K562 (cell line): Measurements from ENCODE around the gene ULK1. TPM values are rescaled to one million over a fixed set of nuclear protein-coding genes. Genes with fewer than 3 reads are reported as not detected.
A peak's percentile ranks its signal among the peaks of the same experiment; 100 is the strongest.

ENCODE experiments used
- ATAC-seq: fragments of 200-7000 bp; cut with Tn5 transposase; 3 replicates; pipeline ENCODE4 v1.9.1; 2020; ENCODE audit warnings: moderate library complexity
- BruUV-seq: library from RNA; stranded (reverse); fragments of 400-500 nt; replicated peaks from 2 replicates; lab custom pipeline; 2021; lab: Mats Ljungman, UMichigan
- CTCF ChIA-PET: fragments of 300-600 bp; formaldehyde crosslinking; extraction: SDS; loops from one replicate; lab custom pipeline; 2021; ENCODE audit warnings: low intra/inter-chr PET ratio; lab: Yijun Ruan, JAX
- POLR2A ChIA-PET: fragments of 300-600, 350-650 bp; sonication (Branson Sonifier 250); formaldehyde crosslinking; extraction: SDS; loops from one replicate; lab custom pipeline; 2021; ENCODE audit warnings: antibody characterized with exemption, inconsistent platforms; lab: Yijun Ruan, JAX
- DNase-seq, 4 experiments: peaks; one replicate each; pipeline versions ENCODE4 v3.0.0 to v3.0.0-alpha.2; 2011 to 2018; ENCODE audit warnings: low spot score in 3 of 4, mixed read lengths in 3 of 4; ENCODE audit errors: extremely low read depth in 1 of 4
- FAIRE-seq: peaks from 2 replicates; lab custom pipeline; 2011; peaks lifted over from hg19 to GRCh38; lab: Jason Lieb, UNC
- H2AFZ ChIP-seq: 2 replicates; pipeline ENCODE4 v1.6.0; 2011; ENCODE audit warnings: low read depth, low read length, control low read depth, inconsistent platforms
- H3K27ac ChIP-seq: fragments of 200-600 bp; 3 replicates; pipeline ENCODE4 v1.8.0; 2011; ENCODE audit warnings: low read depth, mild to moderate bottlenecking, control low read depth, inconsistent platforms, low read length, moderate library complexity, mixed read lengths; ENCODE audit errors: extremely low read depth
- H3K27me3 ChIP-seq, 2 experiments: fragments of 300-600 bp in 1 of 2; 2 replicates in 1 of 2; 3 replicates in 1 of 2; pipeline versions ENCODE4 v1.6.0 to v1.8.0; 2011; ENCODE audit warnings: inconsistent platforms in 2 of 2, low read length in 2 of 2, mild to moderate bottlenecking in 1 of 2, mixed read lengths in 1 of 2, moderate library complexity in 1 of 2; ENCODE audit not compliant: control insufficient read depth in 2 of 2, insufficient read depth in 2 of 2
- H3K36me3 ChIP-seq: fragments of 300-600 bp; 3 replicates; pipeline ENCODE4 v1.8.0; 2011; ENCODE audit warnings: mild to moderate bottlenecking, low read length, inconsistent platforms; ENCODE audit not compliant: control insufficient read depth, insufficient read depth
- H3K4me1 ChIP-seq, 2 experiments: fragments of 200-600 bp in 1 of 2; replicated peaks in 1 of 2; 2 replicates in 1 of 2; 3 replicates in 1 of 2; pipeline versions ENCODE4 v1.5.1 to v1.8.0; 2011; ENCODE audit warnings: inconsistent platforms in 2 of 2, low read length in 2 of 2, mild to moderate bottlenecking in 1 of 2, mixed read lengths in 1 of 2, moderate library complexity in 1 of 2; ENCODE audit not compliant: control insufficient read depth in 2 of 2, insufficient read depth in 2 of 2
- H3K4me2 ChIP-seq: 2 replicates; pipeline ENCODE4 v1.6.1; 2011; ENCODE audit warnings: low read length, control low read depth, inconsistent platforms, mixed read lengths; ENCODE audit not compliant: insufficient read depth
- H3K4me3 ChIP-seq: fragments of 200-600 bp; sonication (generic), shearing (Covaris generic); 2 replicates; pipeline ENCODE4 v1.5.1; 2016; ENCODE audit warnings: control low read depth, inconsistent platforms
- H3K79me2 ChIP-seq: fragments of 200-600 bp; 3 replicates; pipeline ENCODE4 v1.8.0; 2011; ENCODE audit warnings: low read length, inconsistent platforms; ENCODE audit not compliant: control insufficient read depth, insufficient read depth
- H3K9ac ChIP-seq, 2 experiments: 2 replicates each; pipeline versions ENCODE4 v1.6.0 to v1.6.1; 2011; ENCODE audit warnings: low read depth in 2 of 2, low read length in 2 of 2, control low read depth in 1 of 2, inconsistent platforms in 1 of 2, mild to moderate bottlenecking in 1 of 2, mixed read lengths in 1 of 2; ENCODE audit not compliant: insufficient read depth in 1 of 2
- H3K9me1 ChIP-seq: one replicate; pipeline ENCODE4 v1.6.0; 2011; ENCODE audit warnings: inconsistent platforms, mild to moderate bottlenecking, low read length, moderate library complexity; ENCODE audit not compliant: control insufficient read depth, insufficient read depth
- H3K9me3 ChIP-seq: replicated peaks from 2 replicates; pipeline ENCODE4 v1.5.1; 2011; ENCODE audit warnings: low read depth, low read length, inconsistent platforms; ENCODE audit not compliant: control insufficient read depth, insufficient read depth
- H4K20me1 ChIP-seq: replicated peaks from 2 replicates; pipeline ENCODE4 v1.6.1; 2011; ENCODE audit warnings: low read length, inconsistent platforms, mixed read lengths; ENCODE audit not compliant: control insufficient read depth, insufficient read depth
- BCOR ChIP-seq: fragments of 450-650 bp; IDR thresholded peaks from 2 replicates; pipeline ENCODE4 v1.6.1; 2016
- BRCA1 ChIP-seq, 2 experiments: fragments of 450-650 bp in 1 of 2; sonication (generic) in 1 of 2; formaldehyde crosslinking in 1 of 2; IDR thresholded peaks; 2 replicates each; pipeline versions ENCODE4 v1.5.0 to v1.6.1; 2017 to 2020; ENCODE audit warnings: mild to moderate bottlenecking in 1 of 2, missing genetic modification reagents in 1 of 2
- CHD4 ChIP-seq: fragments of 200-600 bp; sonication (generic); IDR thresholded peaks from 3 replicates; pipeline ENCODE4 v1.6.1; 2012; ENCODE audit warnings: low read depth, mild to moderate bottlenecking, mixed read lengths, low read length, inconsistent platforms; ENCODE audit not compliant: insufficient read depth, insufficient replicate concordance, poor library complexity, severe bottlenecking
- KDM5B ChIP-seq: fragments of 200-600 bp; sonication (generic); IDR thresholded peaks from 2 replicates; pipeline ENCODE4 v1.6.1; 2012; ENCODE audit warnings: low read depth, mild to moderate bottlenecking, moderate library complexity, low read length, control low read depth, inconsistent platforms; ENCODE audit not compliant: insufficient replicate concordance
- RNF2 ChIP-seq: sonication (generic); IDR thresholded peaks from 2 replicates; pipeline ENCODE4 v1.6.1; 2016
- SMARCA5 ChIP-seq: fragments of 450-650 bp; IDR thresholded peaks from 2 replicates; pipeline ENCODE4 v1.6.1; 2016
- ZKSCAN1 ChIP-seq: fragments of 150-350 bp; IDR thresholded peaks from 2 replicates; pipeline ENCODE4 v1.6.1; 2016; ENCODE audit warnings: low read depth, low read length
- ZNF121 ChIP-seq: sonication (generic); formaldehyde crosslinking; conservative IDR thresholded peaks from 2 replicates; pipeline ENCODE4 v1.8.0; 2022; ENCODE audit warnings: missing genetic modification reagents
- ZNF408 ChIP-seq: fragments of 250-450 bp; sonication (Bioruptor Pico); IDR thresholded peaks from 2 replicates; pipeline ENCODE4 v1.4.0; 2020; ENCODE audit warnings: low read depth, mild to moderate bottlenecking, moderate library complexity
- WGBS: fragments of 100-300 bp; shearing (Covaris generic); methylation state at CpG from one replicate; pipeline ENCODE4 v1.1.6; 2016; ENCODE audit warnings: low coverage, mixed read lengths; ENCODE audit not compliant: insufficient coverage; ENCODE audit errors: missing lambda C conversion rate; 5-methylcytosine and 5-hydroxymethylcytosine counted together
- in situ Hi-C: fragments of 300-500 bp; cut with MboI; formaldehyde crosslinking; loops from 4 replicates; pipeline ENCODE4 v1.15.0; 2018; ENCODE audit warnings: inconsistent platforms, mixed read lengths
- intact Hi-C: fragments of 100-400 bp; cut with micrococcal nuclease; formaldehyde crosslinking; loops from 2 replicates; pipeline ENCODE4 v1.14.2; 2022
- polyA plus RNA-seq, 8 experiments: library from polyadenylated mRNA; depleted of rRNA in 4 of 8; stranded (reverse) in 5 of 8; unstranded in 3 of 8; fragments of >200 nt; fragmentation: Nextera tagmentation in 2 of 8; fragmentation: Illumina TruSeq in 1 of 8; extraction: Ambion mirVana in 2 of 8; extraction: Trizol in 1 of 8; gene quantifications; 2 replicates each; pipeline versions ENCODE4 v1.2.1 to v1.2.3, GENCODE V29; 2011 to 2014; ENCODE audit warnings: inconsistent platforms in 1 of 8, missing spikeins in 1 of 8
- total RNA-seq, 7 experiments: library from RNA; depleted of rRNA in 6 of 7; stranded (reverse); fragments of >200 nt in 6 of 7; fragmentation: Illumina TruSeq in 2 of 7; extraction: Trizol in 2 of 7; gene quantifications; 2 replicates each; pipeline versions ENCODE4 v1.2.1 to v1.2.3, GENCODE V29; 2011 to 2021; ENCODE audit warnings: low replicate concordance in 1 of 7

The ULK1 gene
- total and polyA plus RNA-seq, 9 of the 15 experiments (the other 6 are each of a cell fraction or from before 2014, with no cell fraction given) = 0.15 to 29.4 (median 2.5) TPM

DNA sequence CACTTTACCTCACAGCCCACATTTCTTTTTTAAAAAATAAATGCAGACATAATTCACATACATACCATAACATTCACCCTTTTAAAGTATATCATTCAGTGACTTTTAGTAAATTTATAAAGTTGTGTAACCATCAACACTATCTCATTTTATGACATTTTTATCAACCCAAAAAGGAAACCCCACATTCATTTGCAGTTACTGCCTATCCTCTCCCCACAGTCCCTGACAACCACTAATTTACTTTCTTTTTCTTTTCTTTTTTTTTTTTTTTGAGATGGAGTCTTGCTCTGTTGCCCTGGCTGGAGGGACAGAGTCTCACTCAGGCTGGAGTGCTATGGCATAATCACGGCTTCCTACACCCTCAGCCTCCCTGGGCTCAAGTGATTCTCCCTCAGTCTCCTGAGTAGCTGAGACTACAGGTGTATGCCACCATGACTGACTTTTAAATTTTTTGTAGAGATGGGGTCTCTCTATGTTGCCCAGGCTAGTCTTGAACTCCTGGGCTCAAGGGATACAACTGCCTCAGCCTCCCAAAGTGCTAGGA is 53.8 kb downstream of the ULK1 start:
- Histone ChIP-seq H3K9me3 (no peaks in the 10 kb centered on the region), H2AFZ (no peak overlapping the region), H3K9me1 (no peaks in the 10 kb centered on the region), H3K4me1 (peaks cover 15 to 47% of the 10 kb centered on the region in 2 experiments), H3K27ac (no peak overlapping the region), H4K20me1 (no peaks in the 10 kb centered on the region; the same call in 1 of the 2 replicates), H3K9ac (no peak overlapping the region), H3K27me3 (no peaks in the 10 kb centered on the region), H3K4me2 (no peak overlapping the region)
- no peak for ATAC-seq
- BruUV-seq = no TSS peak
- DNase-seq = no peak
- 63% methylated on average over 1 of the region's 1 CpG for WGBS
- POLR2A ChIA-PET = no interaction called here
- intact Hi-C loops = loop anchor here (2.0 kb wide), 1 partner anchor 111 kb away; no protein-coding TSS in a partner anchor
- TF ChIP-seq ZKSCAN1 (no peak), CHD4 (peak; percentile 3), BCOR (peak; percentile 66), SMARCA5 (peak; percentile 30; the same call in 1 of the 2 replicates), KDM5B (no peak), BRCA1 (IDR thresholded peaks at IDR 0.05) (no peak), BRCA1 (CRISPR knock-in tag; IDR thresholded peaks at IDR 0.05) (no peak), RNF2 (no peak), ZNF408 (no peak), ZNF121 (CRISPR knock-in tag) (peak; percentile 97)
- TF ChIP-seq, all 486 proteins: peak for 4
- in situ Hi-C loops = no loop called here
- Histone ChIP-seq H3K36me3 (peaks cover 23% of the 10 kb centered on the region; the same call in 2 of the 3 replicates), H3K4me3 (no peak overlapping the region), H3K79me2 (peaks cover 34% of the 10 kb centered on the region)
- CTCF ChIA-PET = no interaction called here
- no peak for FAIRE-seq
